HG03103 (cell line): ENCODE measurements around the gene SON.

Experiments used
- ATAC-seq: cut with Tn5 transposase; IDR thresholded peaks from one replicate; pipeline ENCODE4 v1.9.1; 2021; ENCODE audit warnings: low read depth; ENCODE audit not compliant: unreplicated experiment

SON gene

DNA sequence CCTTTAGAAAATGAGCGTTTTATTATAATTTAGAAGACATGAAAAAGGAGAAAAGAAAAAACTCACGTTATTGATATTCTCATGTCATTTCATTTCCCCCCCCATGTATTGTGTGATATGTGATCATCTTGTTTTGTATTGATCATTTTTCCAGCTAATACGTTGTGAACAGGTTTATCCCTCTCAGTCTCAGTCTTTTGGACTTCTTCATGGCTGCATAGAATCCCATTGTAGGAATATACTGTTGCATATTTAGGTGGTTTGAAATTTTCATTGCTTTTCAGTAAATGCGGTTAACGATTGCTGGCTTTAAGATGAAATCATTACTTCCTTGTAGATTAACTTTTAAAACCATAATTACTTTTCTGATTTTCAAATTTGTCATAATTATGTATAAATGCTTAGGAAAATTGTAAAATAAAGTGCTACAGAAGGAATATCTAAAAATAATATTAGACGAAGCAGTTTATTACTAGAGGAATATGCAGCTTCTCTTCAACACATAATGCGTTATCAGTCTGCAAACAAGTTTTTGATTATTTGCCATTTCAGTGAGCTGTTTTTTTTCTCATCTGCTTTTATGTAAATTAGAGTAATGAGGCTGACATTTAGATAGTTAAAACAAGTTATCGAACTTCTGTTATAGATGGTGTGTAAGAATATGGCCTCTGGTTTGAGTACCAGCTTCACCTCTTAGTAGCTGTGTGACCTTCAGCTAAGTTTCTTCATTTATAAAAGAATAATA, 1.8 kb downstream of the SON start:
- ATAC-seq: no peak

DNA sequence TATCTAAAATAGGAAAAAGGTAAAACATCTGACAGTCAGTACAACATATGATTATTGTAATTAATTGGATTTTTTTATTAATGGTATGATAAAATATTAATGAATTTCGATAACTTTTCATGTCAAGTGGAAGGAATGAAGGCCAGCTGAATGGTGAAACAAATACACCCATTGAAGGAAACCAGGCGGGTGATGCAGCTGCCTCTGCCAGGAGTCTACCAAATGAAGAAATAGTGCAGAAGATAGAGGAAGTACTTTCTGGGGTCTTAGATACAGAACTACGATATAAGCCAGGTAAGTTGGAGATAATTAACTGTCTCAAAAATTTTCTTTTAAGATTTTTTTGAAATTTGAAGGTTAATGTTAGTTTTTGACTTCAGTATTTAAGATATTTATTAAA, 3.2 kb downstream of the SON start:
- no peak for ATAC-seq

DNA sequence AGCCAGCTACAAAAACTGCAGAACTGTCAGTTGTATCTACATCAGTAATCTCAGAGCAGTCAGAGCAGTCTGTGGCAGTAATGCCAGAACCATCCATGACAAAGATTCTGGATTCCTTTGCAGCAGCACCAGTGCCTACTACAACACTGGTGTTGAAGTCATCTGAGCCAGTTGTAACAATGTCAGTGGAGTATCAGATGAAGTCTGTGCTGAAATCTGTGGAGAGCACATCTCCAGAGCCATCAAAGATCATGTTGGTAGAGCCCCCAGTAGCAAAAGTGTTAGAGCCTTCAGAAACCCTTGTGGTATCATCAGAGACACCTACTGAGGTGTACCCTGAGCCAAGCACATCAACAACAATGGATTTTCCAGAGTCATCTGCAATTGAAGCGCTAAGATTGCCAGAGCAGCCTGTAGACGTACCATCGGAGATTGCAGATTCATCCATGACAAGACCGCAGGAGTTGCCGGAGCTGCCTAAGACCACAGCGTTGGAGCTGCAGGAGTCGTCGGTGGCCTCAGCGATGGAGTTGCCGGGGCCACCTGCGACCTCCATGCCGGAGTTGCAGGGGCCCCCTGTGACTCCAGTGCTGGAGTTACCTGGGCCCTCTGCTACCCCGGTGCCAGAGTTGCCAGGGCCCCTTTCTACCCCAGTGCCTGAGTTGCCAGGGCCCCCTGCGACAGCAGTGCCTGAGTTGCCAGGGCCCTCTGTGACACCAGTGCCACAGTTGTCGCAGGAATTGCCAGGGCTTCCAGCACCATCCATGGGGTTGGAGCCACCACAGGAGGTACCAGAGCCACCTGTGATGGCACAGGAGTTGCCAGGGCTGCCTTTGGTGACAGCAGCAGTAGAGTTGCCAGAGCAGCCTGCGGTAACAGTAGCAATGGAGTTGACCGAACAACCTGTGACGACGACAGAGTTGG, 7.3 kb downstream of the SON start:
- ATAC-seq: no peak

DNA sequence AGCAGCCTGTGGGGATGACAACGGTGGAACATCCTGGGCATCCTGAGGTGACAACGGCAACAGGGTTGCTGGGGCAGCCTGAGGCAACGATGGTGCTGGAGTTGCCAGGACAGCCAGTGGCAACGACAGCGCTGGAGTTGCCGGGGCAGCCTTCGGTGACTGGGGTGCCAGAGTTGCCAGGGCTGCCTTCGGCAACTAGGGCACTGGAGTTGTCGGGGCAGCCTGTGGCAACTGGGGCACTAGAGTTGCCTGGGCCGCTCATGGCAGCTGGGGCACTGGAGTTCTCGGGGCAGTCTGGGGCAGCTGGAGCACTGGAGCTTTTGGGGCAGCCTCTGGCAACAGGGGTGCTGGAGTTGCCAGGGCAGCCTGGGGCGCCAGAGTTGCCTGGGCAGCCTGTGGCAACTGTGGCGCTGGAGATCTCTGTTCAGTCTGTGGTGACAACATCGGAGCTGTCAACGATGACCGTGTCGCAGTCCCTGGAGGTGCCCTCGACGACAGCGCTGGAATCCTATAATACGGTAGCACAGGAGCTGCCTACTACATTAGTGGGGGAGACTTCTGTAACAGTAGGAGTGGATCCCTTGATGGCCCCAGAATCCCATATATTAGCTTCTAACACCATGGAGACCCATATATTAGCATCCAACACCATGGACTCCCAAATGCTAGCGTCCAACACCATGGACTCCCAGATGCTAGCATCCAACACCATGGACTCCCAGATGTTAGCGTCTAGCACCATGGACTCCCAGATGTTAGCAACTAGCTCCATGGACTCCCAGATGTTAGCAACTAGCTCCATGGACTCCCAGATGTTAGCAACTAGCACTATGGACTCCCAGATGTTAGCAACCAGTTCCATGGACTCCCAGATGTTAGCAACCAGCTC, 8.2 kb downstream of the SON start:
- no peak for ATAC-seq

DNA sequence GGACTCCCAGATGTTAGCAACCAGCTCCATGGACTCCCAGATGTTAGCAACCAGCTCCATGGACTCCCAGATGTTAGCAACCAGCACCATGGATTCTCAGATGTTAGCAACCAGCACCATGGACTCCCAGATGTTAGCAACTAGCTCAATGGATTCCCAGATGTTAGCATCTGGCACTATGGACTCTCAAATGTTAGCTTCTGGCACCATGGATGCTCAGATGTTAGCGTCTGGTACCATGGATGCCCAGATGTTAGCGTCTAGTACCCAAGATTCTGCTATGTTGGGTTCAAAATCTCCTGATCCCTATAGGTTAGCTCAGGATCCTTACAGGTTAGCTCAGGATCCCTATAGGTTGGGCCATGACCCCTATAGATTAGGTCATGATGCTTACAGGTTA, 8.8 kb downstream of the SON start:
- no peak for ATAC-seq

DNA sequence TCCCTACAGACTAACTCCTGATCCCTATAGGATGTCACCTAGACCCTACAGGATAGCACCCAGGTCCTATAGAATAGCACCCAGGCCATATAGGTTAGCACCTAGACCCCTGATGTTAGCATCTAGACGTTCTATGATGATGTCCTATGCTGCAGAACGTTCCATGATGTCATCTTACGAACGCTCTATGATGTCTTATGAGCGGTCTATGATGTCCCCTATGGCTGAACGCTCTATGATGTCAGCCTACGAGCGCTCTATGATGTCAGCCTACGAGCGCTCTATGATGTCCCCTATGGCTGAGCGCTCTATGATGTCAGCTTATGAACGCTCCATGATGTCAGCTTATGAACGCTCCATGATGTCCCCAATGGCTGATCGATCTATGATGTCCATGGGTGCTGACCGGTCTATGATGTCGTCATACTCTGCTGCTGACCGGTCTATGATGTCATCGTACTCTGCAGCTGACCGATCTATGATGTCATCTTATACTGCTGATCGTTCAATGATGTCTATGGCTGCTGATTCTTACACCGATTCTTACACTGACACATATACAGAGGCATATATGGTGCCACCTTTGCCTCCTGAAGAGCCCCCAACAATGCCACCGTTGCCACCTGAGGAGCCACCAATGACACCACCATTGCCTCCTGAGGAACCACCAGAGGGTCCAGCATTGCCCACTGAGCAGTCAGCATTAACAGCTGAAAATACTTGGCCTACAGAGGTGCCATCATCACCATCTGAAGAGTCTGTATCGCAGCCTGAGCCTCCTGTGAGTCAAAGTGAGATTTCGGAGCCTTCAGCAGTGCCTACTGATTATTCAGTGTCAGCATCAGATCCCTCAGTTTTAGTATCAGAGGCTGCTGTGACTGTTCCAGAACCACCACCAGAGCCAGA, 9.5 kb downstream of the SON start:
- ATAC-seq: no peak

DNA sequence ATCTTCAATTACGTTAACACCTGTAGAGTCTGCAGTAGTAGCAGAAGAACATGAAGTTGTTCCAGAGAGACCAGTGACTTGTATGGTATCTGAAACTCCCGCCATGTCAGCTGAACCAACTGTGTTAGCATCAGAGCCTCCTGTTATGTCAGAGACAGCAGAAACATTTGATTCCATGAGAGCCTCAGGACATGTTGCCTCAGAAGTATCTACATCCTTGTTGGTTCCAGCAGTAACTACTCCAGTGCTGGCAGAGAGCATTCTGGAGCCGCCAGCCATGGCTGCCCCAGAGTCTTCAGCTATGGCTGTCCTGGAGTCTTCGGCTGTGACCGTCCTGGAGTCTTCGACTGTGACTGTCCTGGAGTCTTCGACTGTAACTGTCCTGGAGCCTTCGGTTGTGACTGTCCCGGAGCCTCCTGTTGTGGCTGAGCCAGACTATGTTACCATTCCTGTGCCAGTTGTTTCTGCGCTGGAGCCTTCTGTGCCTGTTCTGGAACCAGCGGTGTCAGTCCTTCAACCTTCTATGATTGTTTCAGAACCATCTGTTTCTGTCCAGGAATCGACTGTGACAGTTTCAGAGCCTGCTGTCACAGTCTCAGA, 10.3 kb downstream of the SON start:
- no peak for ATAC-seq

DNA sequence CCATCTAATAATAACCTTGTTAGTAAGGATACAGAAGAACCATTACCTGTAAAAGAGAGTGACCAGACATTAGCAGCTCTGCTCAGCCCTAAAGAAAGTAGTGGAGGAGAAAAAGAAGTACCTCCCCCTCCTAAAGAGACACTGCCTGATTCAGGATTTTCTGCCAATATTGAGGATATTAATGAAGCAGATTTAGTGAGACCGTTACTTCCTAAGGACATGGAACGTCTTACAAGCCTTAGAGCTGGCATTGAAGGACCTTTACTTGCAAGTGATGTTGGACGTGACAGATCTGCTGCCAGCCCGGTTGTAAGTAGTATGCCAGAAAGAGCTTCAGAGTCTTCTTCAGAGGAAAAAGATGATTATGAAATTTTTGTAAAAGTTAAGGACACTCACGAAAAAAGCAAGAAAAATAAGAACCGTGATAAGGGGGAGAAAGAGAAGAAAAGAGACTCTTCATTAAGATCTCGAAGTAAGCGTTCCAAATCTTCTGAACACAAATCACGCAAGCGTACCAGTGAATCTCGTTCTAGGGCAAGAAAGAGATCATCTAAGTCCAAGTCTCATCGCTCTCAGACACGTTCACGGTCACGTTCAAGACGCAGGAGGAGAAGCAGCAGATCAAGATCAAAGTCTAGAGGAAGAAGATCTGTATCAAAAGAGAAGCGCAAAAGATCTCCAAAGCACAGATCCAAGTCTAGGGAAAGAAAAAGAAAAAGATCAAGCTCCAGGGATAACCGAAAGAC, 11.6 kb downstream of the SON start:
- no peak for ATAC-seq

DNA sequence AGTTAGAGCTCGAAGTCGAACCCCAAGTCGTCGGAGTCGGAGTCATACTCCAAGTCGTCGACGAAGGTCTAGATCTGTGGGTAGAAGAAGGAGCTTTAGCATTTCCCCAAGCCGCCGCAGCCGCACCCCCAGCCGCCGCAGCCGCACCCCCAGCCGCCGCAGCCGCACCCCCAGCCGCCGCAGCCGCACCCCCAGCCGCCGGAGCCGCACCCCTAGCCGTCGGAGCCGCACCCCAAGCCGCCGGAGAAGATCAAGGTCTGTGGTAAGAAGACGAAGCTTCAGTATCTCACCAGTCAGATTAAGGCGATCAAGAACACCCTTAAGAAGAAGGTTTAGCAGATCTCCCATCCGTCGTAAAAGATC, 12.1 kb downstream of the SON start:
- no peak for ATAC-seq

DNA sequence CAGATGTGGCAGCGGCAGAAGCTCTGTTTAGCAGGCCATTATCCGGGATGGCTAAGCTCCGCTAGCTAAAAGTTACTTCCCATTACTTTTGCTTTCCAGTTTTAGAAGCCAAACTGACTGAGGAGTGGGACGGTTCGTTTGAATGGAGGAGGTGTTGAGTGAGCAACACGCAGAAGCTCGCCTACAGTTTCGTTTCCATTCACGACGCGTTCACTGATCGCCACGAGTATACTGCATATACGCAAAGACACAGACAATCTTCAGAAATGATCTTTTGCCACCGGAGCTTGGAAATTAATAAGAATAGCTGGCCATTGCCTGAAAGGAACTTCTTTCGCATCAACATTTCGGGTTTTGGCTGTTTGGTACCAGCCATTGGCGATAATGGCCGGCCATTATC, 14.6 kb downstream of the SON start:
- ATAC-seq: no peak

DNA sequence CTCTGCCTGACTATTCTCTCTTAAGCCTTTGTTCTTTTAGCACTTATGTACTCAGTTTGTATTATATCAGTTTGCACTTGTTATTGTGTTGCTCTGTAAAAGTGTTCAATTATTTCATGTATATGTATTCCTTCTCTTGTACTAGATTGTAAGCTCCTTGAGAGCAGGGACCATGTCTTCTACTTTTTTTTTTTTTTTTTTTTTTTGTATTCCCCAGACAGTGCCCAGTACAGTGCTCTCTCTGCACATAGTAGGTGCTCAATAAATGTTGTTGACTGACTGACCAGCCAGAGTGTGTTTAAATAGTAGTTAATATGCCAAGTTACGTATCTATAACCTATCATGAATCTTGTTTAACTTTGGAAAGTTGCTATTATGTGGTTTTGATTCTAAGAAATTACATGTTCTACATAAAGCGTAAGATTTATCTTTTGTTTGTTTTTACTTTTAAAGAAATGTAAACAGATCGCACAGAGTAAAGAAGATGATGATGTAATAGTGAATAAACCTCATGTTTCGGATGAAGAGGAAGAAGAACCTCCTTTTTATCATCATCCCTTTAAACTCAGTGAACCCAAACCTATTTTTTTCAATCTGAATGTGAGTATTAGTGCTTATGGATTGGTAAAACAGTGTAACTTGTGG, 16.1 kb downstream of the SON start:
- ATAC-seq: no peak

DNA sequence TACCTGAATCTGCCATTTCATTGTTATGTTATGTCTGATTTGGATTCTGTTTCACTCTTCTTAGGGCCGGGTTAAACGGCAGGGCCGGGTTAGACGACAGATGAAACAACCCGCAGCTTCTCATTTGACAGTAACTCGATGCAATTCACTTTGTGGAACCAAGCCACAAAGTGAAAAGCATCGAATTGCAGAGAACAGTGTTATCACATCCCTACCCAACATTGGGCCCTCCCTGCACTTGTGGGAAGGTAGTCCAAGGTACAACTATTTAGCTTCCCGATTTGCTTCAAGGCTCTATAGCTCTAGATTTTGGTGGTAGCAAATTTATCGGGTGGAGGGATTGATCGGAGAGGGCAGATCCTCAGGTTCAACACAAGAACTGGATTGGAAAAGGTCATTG, 17.0 kb downstream of the SON start:
- ATAC-seq: no peak

DNA sequence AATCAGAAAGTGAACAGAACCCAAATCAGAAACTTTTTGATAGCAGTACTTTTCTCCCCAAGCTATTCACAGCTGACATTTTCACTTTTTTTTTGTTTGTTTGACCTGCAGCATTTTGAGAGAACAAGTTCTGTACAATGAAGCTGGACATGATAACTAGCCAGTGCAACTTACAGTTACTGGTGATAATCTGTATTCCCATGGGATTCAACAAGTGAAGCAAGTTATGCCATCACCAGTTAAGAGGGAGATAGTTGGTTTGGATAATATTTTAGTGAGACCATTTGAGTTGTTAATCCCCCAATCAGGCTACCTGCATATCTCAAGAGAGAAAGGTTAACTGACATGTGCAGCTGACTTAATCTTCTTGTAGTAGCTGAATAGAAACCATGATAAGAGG, 18.1 kb downstream of the SON start:
- no peak for ATAC-seq

DNA sequence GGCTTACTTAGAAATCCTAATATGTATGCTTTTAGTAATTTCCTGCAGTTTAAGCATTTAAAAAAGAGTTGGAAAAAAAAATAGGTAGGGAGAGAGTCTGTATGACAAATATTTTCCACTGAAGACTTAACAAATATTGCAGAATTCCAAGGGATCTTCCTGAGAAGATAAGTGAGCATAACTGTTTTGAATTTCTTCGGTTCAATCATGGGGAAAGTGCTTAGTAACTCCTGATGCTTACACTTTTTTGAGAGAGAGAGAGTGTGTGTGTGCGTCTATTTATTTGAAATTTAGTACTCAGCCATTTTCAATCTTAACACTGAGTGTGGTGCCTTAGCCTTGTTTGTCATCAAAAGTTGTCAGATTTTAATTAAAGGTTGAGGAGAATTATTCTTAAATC, 18.5 kb downstream of the SON start:
- no peak for ATAC-seq

DNA sequence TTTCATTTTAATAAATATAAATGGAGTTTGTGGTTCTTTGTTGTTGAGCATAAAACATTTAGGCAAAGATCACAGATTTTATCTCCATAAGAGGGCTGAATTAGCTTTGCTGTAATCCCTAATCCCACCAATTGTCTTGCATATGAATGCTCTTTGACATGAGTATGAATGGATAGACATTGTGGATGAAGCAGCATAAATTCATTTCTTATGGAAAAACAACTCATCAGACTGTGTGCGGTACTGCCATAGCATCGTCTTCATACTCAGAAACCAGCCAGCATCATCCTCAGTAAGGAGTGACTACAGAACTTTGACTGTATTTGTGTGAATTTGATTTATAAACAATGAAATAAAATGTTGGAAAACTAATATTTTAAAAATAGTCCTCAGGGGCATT, 19.6 kb downstream of the SON start:
- ATAC-seq: no peak

DNA sequence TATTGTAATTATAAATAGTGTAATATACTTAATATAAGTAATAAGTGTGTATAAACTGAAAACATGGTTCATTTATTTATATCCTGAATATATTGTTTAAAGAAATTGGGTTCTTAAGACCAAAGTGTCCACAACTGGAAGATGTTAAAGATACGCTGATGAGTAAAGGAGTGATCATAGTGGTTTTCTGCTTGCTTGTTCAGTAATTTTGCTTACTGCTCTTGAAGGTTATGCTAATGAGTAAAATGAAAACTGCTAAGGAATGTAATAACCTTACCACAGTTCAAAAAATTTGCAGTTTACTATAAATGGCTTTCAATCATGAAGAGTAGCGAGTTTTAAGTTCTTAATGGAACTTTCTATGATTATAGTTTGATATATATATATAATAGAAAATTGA, 23.7 kb downstream of the SON start:
- no peak for ATAC-seq

DNA sequence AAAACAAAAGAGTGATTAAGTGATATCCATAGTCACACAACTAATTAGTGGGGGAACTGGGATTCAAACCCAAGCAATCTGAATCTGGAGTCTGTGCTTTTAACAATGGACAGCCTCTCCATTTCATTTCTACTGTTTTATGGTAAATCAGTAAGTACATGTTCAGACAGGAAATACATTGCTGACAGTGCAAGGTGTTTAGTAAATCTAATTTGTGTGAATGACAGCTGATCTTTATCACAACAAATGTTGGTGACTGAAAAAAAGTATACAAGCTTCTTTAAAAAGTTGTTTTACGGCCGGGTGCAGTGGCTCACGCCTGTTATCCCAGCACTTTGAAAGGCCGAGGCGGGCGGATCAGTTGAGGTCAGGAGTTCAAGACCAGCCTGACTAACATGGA, 25.1 kb downstream of the SON start:
- no peak for ATAC-seq

DNA sequence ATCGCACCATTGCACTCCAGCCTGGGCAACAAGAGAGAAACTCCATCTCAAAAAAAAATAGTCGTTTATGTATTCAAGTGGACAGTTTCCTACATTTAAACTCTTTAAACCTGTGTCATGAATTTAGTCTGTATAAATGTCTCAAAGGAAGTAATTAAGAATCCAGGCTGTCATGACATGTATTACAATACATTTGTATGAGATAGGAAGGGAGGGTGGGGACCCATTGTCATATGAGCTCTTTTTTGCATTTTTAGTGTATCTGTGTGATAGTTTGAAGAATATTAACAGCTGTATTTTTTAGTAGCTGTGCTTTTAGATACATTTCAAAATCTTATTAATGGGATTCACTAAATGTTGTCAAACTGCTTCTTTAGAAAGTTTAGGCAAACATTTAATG, 25.6 kb downstream of the SON start:
- ATAC-seq: no peak

DNA sequence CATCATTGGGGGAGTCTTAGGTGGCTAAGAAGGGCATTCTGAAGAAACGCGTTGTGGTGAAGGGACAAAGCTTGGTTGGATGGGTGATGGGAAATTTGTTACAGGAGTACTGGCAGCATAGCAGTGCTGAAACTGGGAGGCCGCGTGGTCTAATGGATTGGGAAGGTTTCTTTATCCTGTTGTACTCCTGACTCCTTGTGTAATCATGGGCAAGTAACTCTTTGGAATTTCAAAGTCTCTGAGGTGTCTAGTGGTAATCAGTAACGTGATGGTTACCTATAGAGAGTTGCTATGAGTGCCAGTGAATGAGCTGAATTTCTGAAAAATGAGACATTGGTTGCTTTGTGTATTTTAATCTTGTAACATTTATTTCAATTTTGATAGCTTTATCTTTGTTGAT, 27.2 kb downstream of the SON start:
- no peak for ATAC-seq
